SH-SY5Y (cell line): Measurements from ENCODE around the gene CTIF.

Experiments used
- GATA2 ChIP-seq: IDR thresholded peaks from 2 replicates; pipeline ENCODE4 v1.6.1; 2011; ENCODE audit warnings: mild to moderate bottlenecking, low read depth, low read length
- GATA3 ChIP-seq: IDR thresholded peaks from 2 replicates; pipeline ENCODE4 v1.6.1; 2011; ENCODE audit warnings: low read depth, mild to moderate bottlenecking, low read length, moderate library complexity

DNA sequence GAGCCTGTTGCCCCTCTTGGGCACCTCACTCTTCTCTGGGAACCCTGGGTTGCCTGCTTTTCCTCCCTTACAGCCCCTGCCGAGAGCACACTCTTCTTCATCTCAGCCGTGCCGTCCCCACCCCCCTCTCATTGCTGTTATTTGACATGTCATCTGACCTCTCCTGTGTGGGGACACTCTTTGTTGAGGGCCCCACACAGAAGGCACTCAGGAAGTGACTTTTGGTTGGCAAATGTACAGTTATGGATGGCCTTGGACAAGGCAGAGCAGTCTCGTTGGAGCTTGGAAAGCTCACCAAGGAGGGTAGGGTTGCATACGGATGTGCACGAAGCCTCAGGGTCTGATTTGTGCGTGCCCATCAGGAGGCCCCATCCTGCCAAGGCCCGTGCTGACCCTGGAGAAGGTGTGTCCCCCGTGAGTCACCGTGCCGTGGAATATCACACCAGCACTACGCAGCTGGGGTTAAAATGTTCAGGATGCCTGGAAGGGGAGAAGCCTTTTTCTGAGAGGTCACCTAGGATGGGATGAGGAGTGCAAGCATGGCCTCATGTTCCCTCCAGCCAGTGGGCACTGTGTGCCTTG lies 93.9 kb downstream of the CTIF start:
- TF ChIP-seq GATA3 (no peak), GATA2 (no peak)
